Activated CD4-positive, CD25-positive, alpha-beta regulatory T cell (primary cell): ENCODE results near the gene TANGO6.

Experiments used
- DNase-seq, 4 experiments: peaks; one replicate each; lab custom pipeline; 2025; lab: John Stamatoyannopoulos, UW

Gene TANGO6

DNA sequence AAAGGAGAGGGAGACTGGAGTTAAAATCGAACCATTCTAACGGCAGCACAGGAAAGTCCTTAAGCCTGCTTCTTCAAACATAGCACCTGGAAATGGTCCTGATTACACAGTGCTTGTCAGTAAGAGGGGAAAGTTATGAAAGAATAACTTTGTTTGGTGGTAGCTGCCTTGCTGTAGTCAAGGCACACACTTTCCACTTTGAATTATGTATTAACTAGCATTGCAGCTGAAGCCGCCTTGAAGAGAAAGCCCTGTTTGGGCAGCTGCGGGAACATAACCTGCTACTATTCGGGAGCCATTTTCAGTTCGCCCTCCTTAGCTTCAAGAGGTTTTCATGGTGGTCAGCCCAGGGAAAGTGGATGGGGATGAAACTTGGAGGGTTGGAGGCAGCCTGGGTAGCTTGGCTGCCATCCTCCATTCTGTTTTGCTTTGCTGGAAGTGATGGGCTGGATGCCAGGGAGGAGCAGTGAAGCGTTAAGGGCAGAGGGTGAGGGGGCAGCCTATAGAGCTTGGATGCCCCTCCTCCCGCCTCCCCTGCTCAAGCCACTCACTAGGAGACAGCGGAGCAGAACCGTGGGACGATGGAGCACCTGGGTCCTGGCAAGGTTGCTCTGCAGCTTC, 256.9 kb downstream of the TANGO6 start:
- no peak for DNase-seq

DNA sequence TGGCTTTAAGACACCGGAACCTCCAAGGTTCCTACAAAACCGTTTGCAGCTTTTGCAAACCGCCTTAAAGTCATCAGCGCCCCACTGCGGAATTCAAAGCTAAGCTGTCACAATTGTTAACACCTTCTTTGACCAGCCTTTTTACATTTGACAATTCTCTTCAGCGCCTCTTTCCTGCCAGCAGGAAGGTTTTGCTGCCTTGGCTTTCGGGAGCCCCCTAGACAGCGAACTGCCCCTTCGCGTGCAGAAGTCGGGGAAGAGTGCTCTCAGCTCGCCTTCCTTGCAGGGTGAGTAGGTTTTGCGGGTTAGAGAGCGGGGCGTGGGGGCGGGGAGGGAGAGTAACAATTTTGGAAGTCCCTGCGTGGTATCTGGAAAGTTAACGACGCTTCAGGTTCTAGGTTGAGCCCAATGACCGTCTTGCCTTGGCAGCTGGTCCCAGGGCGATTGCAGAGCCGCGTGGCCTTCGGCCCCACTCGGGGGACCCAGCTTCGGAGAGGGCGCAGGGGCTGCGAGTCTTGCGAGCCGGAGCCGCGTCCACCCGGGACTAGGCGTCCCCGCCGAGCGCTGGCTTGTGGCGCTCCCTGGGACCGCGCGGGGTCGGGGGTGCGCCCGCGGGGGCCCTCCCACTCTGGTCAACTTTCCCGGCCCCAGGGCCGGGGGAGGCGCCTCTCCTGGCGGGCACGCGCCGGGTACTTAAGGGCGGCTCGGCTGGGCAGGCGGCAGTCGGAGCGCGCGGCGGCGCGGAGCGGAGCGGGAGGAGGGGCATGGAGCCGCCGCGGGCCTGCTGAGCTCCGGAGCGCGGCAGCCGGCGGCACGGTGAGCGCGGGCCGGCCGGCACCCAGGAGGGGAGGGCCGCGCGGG, 262.4 kb downstream of the TANGO6 start, which contains the start of gene HAS3:
Gene HAS3 (plus strand): TSS at position 153 of the 861 bp plus-strand sequence. CDS start 3,743 bp downstream, outside the sequence.
- no peak for DNase-seq

DNA sequence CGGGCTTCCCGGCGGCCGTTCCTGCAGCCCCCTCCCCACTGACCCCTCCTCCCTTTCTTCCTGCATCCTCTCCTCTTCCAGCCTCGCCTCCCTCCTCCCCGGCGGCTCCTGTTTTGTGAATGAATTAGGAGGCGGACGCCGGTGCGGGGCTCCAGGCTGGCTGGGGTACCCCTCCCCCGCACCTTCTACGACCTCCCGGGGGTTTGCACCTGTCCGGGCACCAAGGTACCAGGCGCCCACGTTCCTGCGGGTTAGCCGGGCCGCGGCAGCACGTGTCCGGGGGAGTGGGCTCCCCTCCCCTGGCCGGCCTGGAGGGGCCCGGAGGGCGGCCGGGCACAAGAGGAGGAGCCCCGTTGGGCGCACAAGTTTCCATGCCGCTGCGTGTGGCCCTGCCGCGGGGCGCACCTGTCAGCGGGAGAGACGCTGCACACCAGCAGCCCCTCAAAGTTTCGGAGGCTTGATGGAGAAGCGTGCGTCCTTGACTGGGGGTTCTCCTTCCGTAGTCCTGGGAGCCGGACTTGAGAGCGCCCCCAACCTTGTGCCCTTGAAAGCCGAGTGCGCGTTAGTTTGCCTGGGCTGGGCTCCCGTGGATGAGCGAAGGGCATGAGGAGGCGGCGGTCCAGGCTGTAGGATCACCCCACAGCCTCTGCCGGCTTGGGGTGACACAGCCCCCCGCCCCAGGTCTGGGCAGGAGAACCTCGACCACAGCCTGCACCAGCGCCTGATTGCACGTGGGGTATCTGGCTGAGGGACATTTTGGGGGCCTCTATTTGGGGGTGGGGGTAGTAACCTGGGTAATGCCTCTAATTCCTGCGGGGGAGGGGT, 263.4 kb downstream of the TANGO6 start:
- no peak for DNase-seq

DNA sequence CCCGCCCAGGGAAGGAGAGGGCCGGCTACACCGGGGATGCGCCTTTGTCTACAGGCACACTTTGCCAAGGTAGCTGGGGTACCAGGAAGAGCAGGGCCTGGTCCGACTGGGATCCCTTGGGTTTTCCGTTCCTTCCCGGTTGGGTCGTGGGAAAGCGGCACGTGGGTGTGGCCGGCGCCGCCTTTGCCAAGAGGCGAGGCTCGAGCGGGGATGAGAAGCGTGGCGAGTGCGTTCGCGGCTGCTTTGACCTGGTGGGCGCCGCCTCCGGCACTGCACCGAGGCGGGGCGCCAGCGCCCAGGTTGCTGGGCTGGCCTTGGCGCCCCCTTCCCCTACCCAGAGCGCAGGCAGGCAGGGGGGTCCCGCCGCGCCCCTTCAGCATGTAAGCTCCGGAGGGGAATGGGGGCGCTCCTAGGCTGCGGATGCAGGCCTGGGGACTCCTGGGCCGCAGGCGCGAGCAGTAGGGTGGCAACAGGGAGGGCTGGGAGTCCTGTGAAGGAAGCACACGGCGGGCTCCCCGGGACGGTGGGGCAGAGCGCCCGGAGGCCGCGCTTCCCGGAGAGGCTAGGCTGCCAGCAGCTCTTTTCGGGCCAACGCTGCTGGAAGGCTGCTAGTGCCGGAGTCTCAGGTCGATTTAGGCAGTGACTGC, 264.1 kb downstream of the TANGO6 start:
- DNase-seq = no peak

DNA sequence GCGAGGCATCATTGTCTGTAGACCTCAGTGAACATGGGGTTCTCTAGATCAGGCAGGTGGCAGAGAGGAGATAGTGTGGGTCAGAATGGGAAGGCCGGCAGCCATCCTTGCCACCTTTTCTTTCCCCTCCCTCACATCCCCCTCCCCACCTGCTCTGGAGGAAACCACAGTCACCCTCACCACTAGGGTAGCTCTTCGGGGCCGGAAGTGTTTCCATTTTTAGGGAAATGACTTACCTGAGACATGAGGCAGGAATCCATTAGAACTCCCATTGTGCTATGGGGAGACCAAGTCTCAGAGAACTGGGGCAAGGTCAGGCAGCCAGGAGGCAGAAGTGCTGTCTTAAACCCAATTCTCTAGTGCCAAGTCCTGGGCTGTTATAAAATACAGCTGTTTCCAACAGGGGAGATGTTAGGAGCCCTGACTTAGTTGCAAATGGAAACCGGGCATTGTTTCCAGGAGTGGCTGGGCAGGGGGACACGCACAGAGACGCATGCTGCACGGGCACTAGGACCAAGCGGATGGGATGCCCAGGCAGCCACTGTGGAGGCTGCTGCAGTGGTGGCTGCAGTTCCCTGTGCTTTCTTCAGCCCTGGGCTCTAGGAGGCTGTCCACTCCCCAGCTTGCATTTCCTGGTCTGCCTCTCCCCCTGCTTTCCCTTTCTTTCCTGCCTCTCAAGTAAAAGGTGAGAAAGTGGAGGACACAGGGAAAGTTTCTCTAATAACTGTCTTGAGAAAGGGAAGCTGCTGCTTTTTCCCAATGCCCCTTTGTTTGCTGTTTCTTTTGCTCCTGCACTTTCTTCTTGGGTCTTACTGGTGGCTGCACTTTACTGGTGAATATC, 265.0 kb downstream of the TANGO6 start:
- DNase-seq = no peak

DNA sequence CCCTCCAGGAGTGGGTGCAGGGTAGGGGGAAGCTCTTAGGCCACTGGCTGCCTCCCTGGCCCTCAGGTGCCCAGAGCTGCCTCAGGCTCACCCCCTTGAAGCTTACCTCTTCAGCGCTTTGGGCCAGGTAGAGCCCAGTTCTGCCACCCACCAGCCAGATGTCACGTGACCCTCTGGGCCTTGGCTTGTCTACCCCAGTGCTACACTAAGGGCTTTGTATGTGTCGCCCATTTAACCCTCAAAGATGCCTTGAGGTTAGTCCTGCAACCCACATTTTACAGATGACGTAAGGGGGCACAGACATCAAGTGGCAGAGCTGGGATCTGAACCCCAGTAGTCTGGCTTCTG, 265.5 kb downstream of the TANGO6 start:
- no peak for DNase-seq

DNA sequence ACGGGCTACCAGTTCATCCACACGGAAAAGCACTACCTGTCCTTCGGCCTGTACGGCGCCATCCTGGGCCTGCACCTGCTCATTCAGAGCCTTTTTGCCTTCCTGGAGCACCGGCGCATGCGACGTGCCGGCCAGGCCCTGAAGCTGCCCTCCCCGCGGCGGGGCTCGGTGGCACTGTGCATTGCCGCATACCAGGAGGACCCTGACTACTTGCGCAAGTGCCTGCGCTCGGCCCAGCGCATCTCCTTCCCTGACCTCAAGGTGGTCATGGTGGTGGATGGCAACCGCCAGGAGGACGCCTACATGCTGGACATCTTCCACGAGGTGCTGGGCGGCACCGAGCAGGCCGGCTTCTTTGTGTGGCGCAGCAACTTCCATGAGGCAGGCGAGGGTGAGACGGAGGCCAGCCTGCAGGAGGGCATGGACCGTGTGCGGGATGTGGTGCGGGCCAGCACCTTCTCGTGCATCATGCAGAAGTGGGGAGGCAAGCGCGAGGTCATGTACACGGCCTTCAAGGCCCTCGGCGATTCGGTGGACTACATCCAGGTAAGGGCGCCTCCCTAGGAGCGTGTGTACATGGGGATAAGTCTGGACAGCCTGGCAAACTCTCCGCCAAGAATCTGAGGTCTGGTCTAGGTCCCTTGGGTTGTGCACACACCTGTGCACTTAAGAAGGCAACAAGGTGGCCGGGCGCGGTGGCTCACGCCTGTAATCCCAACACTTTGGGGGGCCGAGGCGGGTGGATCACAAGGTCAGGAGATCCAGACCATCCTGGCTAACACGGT, 266.3 kb downstream of the TANGO6 start:
- DNase-seq = no peak

DNA sequence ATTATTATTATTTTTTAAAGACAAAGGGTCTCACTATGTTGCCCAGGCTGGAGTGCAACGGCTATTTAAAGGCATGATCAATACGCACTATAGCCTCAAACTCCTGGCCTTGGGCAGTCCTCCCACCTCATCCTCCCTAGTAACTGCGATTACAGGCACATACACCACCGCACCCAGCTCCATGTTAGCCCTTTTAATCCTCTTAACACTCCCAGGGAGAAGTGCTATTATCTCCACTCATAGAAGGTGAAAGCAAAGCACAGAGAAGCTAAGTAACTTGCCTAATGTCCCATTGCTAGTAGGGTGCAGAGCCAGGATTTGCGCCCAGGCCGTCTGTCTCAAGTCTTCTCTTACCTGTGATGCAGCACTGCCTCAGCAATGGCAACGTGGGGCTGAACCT, 267.1 kb downstream of the TANGO6 start:
- no peak for DNase-seq

DNA sequence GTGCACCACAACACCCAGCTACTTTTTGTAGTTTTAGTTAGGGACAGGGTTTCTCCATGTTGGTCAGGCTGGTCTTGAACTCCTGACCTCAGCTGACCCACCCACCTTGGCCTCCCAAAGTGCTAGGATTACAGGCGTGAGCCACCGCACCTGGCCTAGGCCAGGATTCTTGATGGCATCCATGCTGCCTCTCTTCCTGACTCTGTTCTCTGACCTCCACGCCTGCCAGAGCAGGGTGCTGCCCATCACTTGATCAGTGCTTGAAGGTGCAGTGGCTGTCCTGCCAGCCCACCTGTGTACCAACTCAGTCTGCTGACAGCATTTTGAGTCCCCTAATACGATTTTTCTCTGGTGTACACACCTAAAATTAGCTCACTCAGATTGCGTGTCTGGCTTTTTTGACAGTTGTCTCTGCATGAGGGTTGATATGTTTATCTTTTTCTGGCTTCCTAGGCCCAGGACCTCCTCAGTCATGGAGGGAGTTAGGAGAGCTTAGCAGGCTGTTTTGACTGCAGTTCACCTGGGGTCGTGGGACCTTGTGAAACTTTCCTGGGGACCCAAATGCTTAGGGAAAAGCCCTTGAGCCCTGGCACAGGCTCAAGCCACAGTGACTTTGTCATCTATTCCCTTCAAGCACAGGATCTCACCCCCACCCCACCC, 268.0 kb downstream of the TANGO6 start:
- DNase-seq = no peak

DNA sequence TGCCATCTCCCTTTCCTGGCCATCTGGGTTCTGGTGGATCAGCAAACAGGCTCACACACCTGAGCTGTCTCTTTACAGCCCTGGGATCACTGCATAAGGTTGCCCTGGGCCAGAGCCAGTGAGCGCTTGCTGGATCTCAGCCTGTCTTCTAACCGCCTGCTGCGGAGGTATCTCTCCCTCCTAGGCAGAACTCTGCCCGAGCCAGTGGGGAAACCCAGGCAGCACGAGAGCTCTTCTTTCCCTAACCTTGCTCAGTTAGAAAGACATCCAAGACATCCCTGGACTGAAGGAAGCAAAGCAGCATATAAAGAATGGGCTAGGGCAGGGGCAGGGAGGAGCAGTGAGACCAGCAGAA, 268.5 kb downstream of the TANGO6 start:
- no peak for DNase-seq

DNA sequence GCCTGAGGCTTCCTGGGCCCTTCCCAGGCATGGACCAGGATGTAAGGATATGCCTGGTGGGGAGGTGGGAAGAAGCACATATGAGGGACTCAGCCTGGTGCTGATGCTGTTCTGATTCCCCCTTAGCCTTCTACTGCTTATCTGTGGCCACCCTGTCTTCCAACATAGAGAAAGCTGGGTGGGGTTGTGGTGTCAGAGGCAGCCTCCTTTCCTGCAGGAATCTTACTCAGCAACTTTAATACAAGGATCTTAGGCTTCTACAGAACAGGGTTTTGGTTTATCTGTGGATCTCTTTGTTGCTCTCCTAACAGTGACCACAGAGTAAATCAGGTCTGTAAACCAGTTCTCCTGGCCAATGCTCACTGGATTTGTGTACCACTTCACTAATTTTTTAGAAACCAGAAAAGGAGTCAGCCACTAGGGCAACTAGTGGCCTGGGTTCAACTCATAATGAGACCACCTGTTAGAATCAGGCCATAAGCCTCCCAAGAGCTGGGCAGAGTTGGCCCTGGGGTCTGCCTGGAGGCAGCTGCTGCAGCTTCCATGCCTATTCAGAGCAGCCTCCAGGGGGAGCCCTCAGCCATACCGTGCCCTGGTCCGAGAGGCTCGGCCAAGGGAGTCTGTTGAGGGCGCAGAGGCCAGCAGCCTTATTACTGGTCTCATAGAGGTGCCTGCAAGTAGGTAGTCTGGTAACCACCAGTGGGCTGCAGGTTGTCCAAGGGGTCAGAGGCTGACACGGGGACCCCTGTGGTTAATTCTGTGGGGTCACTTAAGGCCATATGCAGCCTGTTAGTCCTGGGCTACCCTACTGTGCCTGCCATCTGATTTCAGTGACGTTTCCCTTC, 269.2 kb downstream of the TANGO6 start:
- DNase-seq = peak in 3 of 4 experiments; percentile 12 to 31 (median 26)

DNA sequence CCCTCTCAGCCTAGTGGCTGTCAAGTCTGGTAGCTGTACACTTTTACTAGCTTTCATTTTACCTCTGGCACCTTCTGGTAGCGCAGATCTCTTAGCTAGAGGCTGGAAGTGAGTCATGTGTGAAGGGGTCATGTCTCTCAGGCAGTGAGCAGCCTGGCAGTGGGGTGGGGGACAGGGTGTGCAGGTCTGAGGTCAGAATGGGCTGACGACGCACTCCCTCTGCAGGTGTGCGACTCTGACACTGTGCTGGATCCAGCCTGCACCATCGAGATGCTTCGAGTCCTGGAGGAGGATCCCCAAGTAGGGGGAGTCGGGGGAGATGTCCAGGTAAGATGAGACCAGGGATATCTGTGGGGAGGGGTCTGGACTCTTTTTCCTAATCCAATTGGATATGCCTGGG, 269.9 kb downstream of the TANGO6 start:
- DNase-seq = no peak

DNA sequence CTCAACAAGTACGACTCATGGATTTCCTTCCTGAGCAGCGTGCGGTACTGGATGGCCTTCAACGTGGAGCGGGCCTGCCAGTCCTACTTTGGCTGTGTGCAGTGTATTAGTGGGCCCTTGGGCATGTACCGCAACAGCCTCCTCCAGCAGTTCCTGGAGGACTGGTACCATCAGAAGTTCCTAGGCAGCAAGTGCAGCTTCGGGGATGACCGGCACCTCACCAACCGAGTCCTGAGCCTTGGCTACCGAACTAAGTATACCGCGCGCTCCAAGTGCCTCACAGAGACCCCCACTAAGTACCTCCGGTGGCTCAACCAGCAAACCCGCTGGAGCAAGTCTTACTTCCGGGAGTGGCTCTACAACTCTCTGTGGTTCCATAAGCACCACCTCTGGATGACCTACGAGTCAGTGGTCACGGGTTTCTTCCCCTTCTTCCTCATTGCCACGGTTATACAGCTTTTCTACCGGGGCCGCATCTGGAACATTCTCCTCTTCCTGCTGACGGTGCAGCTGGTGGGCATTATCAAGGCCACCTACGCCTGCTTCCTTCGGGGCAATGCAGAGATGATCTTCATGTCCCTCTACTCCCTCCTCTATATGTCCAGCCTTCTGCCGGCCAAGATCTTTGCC, 271.1 kb downstream of the TANGO6 start:
- no peak for DNase-seq

DNA sequence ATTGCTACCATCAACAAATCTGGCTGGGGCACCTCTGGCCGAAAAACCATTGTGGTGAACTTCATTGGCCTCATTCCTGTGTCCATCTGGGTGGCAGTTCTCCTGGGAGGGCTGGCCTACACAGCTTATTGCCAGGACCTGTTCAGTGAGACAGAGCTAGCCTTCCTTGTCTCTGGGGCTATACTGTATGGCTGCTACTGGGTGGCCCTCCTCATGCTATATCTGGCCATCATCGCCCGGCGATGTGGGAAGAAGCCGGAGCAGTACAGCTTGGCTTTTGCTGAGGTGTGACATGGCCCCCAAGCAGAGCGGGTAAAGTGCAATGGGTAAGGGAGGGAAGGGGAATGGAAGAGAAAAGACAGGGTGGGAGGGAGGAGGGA, 271.6 kb downstream of the TANGO6 start:
- no peak for DNase-seq

DNA sequence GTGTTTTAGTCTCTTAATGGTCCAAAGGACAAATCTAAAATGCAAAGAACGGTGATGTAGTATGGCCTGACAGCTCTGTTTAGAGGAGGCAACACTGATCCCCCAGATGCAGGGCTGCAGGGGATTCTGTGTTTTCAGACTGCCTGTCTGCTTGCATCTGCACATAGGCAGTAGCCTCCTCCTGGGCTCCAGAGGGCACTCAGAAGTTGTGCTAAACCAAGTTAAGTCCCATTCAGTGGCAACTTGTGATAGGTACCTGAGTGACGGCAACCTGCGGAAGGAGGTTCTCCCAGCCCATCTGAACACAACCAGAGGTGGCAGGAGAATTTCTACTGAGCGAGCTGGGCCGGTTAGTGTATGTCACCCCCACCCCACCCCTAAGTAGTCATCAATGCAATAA, 272.0 kb downstream of the TANGO6 start:
- DNase-seq = no peak

DNA sequence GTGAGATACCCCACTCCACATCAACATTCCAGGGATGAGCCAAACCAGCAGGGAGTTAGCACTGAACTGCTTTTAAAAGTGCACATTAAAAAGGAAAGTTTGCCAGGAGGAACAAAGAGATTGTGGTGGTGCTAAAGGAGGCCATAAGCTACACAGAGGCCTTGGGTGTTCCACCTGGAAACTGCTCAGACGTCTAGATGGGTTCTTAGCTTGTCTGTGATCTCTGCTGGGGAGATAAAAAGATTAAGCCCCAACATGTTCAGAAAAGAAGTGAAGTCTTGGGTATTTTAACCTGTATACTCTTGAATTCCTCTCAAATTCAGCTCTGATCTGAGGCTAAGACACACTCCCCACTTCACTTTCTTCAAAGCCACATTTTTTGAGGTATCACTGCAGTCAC, 272.5 kb downstream of the TANGO6 start:
- DNase-seq = no peak

DNA sequence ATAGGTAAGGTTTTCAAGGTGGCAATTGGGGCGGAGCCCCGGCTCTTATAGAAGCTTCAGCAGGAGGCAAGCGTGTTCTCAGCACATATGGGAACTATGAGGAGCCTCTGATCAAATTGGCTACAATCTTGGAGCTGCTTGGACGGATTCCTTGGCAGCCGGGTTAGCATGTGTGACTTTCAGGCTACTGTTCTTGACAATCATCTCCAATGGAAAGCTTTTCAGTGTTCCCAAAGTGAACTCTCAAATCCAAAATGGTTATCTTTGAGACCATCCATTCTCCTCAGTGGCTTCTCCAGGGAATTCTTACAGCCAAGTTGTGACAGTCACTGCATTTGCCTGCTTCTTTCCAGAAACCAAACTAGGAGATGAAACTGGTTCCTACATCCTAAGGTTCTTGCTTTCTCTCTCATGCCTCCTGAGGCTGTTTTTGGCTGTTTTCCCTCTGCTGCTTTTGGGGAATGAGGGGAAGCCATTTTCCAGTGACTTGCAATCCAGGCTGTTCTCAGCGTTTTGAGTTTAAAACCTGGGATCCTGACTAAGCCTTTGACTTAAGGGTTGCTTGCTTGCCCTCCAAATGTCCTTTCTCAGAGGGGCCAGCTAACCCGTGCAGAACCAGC, 273.0 kb downstream of the TANGO6 start:
- DNase-seq = no peak

DNA sequence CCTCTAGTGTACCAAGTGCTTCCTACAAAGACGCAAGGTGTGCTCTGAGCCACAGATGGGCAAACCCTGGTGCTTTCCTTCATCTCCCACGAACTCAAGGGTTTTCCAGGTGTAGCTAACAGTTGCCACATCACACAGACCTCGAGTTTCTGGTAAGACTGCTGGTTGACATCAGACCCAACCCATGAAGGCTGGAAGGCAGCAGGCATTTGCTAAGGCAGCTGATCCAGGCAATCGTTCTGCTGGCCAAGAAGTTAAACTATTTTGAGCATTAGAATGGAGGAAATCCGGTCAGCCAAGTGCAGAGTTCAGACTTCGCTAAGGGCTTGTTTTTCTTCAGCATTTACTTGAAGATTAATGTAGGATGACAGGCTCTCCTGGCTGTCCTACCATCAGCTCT, 273.6 kb downstream of the TANGO6 start:
- no peak for DNase-seq
